LoVo (cell line): ENCODE measurements around the gene YIPF2.
"Not testable (repeated sequence)": the region's sequence is repeated elsewhere in the genome, so short reads cannot be mapped to it uniquely, and the experiment has no call there.

Source experiments
- DNase-seq: peaks from one replicate; pipeline ENCODE4 v3.0.0-alpha.2; 2016; ENCODE audit warnings: low spot score

Gene YIPF2

GRCh38 chr19:10908380-10908960, 20.0 kb downstream of the YIPF2 start:
- no peak for DNase-seq

- no peak for DNase-seq
Measured at GRCh38 chr19:10907925-10908324, 20.5 kb downstream of the YIPF2 start.

GRCh38 chr19:10899151-10899653, 29.2 kb downstream of the YIPF2 start:
- peak; percentile 51 for DNase-seq

DNA sequence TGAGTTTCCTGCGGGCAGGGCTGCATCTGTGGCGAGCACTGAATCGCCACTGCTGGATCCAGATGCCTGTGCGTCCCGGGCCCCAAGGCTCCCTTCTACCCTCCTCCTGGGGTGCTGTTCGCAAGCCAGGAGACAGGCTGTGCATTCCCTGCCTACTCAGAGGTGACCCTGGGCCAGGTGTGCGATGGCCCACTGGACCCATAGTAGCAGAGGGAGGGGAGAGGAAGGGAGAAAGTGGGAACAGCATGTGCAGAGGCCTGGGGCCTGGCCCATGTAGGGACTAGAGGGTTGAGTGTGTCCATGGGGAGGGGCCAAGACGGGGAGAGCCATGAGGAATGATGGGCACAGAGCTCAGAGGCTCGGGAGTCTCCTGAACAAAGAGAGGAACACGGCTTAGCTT, 29.8 kb downstream of the YIPF2 start:
- DNase-seq: no peak

- no peak for DNase-seq
Measured at GRCh38 chr19:10896851-10897526, 31.4 kb downstream of the YIPF2 start.

DNA sequence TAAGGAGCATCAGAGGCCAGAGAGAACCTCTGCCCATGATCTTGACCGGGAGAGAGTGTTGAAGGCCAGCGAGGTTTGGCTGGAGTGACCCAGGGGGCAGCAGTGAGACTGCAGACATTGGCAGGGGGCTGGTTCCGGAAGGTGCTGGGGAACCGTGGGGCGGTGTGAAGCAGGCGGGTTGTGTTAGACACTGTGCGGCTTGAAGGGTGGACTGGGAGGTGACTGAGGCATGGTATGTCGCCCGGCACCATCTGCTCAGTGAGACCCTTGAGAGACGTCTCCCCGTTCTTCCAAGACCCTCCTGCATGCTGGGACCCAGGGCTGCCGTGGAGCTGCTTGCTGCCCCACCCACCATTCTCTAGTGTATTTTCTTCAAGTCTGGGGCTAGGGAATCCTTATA, 32.5 kb downstream of the YIPF2 start:
- DNase-seq: no peak

DNA sequence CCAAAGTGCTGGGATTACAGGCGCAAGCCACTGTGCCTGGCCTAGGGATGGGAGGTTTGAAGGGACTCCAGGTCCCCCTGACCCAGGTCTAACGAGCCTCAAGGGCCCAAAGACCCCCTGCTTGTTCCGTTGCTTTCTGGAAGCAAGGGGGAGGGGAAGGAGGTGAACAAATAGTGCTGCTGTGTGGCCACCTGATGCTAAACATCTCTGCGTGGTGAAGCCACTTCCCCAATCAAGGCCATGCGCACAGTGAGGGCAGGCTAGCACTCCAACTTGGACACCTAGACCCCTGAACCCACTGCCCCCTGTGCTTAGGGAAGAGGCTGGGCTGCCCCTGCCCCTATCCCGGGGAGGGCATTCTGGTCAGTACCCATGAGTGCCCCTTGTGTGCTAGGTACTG, 33.1 kb downstream of the YIPF2 start:
- no peak for DNase-seq

DNA sequence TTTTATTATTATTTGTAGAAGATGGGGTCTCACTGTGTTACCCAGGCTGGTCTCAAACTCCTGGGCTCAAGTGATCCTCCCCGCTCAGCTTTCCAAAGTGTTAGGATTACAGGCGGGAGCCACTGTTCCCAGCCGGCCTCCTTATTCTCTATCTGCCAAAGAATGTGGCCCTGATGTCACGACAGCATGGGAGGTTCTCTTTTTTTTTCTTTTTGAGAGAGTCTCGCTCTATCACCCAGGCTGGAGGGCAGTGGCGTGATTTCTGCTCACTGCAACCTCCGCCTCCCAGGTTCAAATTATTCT, 33.6 kb downstream of the YIPF2 start:
- no peak for DNase-seq

GRCh38 chr19:10892256-10892655, 36.2 kb downstream of the YIPF2 start:
- DNase-seq: no peak

DNA sequence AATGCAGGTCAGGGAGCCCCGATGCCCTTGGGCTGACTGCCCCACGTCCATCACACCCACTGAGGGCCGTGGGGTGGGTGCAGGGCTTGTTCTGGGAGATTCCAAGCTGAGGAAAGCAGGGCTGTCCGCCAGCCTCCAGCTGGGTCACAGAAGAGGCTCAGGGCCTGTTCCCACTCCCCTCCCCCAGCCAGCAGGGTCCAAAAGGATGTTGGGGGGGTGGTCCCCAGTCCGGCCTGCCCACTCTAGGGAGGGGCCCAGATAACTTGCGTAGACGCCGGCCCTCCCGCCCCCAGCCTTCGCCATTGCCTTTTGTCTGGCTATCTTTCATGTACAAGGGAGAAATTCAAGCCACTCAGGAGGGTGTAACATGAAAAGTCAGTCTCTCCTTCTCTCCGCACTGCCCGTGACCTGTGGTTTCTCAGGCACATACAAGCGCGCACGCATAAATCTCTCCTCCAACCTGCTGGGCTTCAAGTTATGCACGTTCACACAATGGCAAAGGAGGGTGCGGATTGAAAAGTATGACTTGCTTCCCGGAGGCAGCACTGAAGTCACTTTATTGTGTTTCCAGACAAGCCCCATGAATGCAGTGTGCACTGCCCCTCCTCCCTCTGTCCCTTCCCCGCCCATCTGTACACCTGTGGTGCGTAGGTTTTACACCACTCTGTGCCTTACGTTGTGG, 36.9 kb downstream of the YIPF2 start:
- DNase-seq: no peak

GRCh38 chr19:10889880-10890279, 38.6 kb downstream of the YIPF2 start:
- no peak for DNase-seq

- no peak for DNase-seq
Measured at GRCh38 chr19:10888421-10888866, 40.0 kb downstream of the YIPF2 start.

GRCh38 chr19:10887616-10888367, 40.6 kb downstream of the YIPF2 start:
- DNase-seq: no peak

DNA sequence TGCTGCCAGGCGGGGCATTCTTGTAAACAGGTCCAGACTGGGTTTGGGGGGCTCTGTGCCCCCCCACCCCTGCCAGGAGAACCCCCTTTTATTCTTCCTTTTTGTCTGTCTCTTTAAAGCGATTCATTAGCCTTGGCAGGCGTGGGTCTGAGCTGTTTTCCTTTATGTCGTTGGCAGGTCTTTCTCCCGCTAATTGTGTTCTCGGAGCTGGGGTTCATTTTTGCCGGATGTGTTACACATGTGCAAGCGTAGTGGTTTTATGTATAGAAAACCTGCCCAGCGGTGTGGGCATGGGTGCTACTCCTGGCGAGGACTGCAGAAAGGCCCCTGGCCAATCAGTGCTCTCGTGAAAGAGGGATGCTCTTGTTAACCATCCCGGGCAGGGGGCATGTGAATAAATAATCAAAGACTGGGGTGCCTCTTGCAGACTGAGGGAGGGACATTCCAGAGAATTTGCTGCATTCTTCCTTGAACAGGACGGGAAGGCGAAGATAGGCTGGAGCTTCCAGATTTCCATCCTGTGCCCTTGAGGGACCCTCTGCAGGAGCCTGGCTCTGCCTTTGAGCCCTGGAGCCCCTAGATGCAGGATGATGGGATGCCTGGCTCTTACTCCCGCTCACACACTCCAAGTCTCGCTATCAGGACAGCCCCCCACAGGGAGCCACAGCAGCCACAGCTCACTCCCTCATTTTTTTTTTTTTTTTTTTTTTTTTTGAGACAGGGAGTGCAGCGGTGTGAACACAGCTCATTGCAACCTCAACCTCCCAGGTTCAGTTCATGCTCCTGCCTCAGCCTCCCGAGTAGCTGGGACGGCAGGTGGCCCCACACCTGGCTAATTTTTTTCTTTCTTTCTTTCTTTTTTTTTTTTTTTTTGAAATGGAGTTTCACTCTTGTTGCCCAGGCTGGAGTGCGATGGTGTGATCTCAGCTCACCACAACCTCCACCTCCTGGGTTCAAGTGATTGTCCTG, 43.0 kb downstream of the YIPF2 start:
- no peak for DNase-seq

DNA sequence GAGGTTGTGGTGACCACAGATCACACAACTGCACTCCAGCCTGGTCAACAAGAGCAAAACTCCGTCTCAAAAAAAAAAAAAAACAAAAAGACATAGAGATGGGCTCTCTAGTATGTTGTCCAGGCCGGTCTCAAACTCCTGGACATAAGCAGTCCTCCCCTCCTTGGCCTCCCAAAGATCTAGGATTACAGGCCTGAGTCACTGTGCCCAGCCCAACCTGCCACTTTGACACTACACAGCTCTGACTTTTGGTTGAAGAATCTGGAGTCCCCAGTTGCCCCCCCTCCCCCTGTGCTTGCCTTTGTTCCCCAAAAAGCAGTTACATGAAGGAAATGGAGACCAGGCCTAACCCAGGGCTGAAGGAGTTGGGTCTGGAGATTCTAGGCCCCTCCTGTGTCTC, 44.2 kb downstream of the YIPF2 start:
- DNase-seq: no peak

DNA sequence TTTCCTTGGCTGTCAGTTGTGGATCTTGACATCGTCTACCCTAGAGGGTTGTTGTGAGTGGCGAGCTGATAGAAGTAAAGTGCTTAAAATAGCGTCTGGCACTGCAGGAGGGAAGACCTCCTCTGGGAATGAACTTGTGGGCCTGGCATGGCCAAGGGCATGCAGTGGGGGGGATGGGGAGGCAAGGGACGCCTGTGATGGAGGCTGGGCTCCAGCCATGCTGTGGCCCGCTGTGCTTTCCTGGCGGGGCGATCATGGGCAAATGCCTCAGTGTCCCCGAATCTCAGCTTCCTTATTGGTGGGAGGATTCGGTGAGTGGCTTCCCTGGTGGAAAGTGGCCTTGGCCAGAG, 46.4 kb downstream of the YIPF2 start:
- no peak for DNase-seq

GRCh38 chr19:10881403-10882107, 46.9 kb downstream of the YIPF2 start:
- DNase-seq: no peak

GRCh38 chr19:10878253-10878652, 50.2 kb downstream of the YIPF2 start:
- no peak for DNase-seq

DNA sequence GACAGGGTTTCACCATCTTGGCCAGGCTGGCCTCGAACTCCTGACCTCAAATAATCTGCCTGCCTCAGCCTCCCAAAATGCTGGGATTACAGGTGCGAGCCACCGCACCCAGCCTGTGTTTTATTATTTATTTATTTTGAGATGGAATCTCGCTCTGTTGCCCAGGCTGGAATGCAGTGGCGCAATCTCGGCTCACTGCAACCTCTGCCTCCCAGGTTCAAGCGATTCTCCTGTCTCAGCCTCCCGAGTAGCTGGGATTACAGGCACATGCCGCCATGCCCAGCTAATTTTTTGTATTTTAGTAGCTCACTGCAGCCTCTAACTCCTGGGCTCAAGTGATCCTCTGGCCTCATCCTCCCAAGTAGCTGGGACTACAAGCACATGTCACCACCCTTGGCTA, 50.8 kb downstream of the YIPF2 start:
- DNase-seq: not testable (repeated sequence)

DNA sequence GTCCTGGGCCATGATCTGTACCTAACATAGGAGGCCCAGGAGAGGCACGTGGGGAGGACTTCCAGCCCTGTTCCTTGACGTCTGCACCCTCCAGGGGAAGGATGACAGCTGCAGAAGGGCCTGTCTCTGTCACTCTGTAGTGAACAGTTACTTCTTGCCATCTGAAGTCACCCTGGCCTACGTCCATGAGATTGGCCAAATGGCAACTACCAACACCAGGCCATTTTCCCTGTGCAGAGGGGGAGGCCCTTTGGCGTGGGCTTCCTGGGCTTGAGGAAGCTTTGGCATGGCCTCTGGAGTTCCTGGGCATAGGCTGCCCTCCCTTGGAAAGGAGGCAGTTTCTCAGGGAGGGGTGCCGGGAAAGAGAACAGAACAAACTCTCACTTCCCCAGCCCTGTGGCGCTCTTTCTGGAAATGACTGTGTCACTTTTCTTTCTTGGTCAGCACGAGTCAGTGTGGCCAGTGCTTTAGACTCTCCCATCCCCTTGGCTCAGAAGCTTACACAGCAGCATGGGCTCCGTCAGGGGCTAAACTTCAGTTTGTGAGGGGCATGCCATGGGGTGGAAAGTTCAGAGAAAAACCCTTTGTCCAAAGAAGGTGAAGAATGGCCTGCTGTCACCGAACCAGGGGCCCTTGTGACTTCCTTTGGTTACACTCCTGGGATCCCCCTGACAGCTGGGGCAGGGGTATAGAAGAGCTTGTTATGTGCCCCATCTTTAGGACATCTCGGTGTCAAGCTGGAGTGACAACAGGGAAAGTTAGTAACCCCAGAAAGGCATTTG, 51.8 kb downstream of the YIPF2 start:
- no peak for DNase-seq
